Right atrium auricular region (tissue), 2 donors: ENCODE results near the gene SGCA. TPM values are rescaled to one million over a fixed set of nuclear protein-coding genes. Genes with fewer than 3 reads are reported as not detected.
A peak's percentile ranks its signal among the peaks of the same experiment; 100 is the strongest.

ENCODE experiments used
- DNase-seq: peaks from one replicate; pipeline ENCODE4 v3.0.0-alpha.2; 2019; ENCODE audit warnings: low spot score
- H3K27ac ChIP-seq, 2 donors: fragments of 200-600 bp; sonication (generic); 1 replicate in 1 of 2; 2 replicates in 1 of 2; pipeline ENCODE4 v1.5.1; 2016 to 2019
- H3K27me3 ChIP-seq, 2 donors: fragments of 200-600 bp; sonication (generic); one replicate each; pipeline versions ENCODE4 v1.5.1 to v1.6.0; 2017 to 2019
- H3K36me3 ChIP-seq: fragments of 200-600 bp; sonication (generic); one replicate; pipeline ENCODE4 v1.5.1; 2016
- H3K4me1 ChIP-seq, 2 donors: fragments of 200-600 bp; sonication (generic); one replicate each; pipeline versions ENCODE4 v1.5.1 to v1.6.0; 2017 to 2019
- H3K4me3 ChIP-seq, 2 donors: fragments of 200-600 bp; sonication (generic); 1 replicate in 1 of 2; 2 replicates in 1 of 2; pipeline ENCODE4 v1.5.1; 2017 to 2019; ENCODE audit warnings: mild to moderate bottlenecking in 1 of 2, moderate library complexity in 1 of 2
- H3K9me3 ChIP-seq, 2 donors: fragments of 200-600 bp; sonication (generic); one replicate each; pipeline ENCODE4 v1.5.1; 2019
- total RNA-seq, 2 donors: library from RNA; depleted of rRNA; stranded (reverse); fragments of >200 nt; gene quantifications; one replicate each; pipeline ENCODE4 v1.1.0, GENCODE V29; 2016
- TF ChIP-seq, protein P1 (sequence below), 2 donors: fragments of 200-600 bp; sonication (generic); IDR thresholded peaks; one replicate each; pipeline ENCODE4 v1.5.1; 2019; ENCODE audit warnings: antibody characterized with exemption in 2 of 2

Gene SGCA
- total RNA-seq, 2 donors from 2014 or later = 120 to 207 TPM

DNA sequence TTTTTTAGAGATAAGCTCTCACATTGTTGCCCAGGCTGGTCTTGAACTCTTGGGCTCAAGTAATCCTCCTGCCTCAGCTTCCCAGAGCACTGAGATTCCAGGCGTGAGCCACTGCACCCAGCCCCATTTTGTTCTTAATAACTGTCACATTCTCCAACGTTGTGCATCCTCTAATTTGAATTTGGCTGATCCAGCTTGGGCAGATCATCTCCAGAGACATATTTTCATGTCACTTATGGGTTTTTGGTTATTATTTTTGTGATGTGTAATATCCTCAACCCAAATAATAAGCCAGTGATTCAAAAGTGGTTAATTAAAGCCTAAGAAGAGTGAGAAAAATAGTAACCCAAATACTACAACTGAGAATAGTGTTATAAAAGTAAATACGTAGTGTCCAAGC lies 51.8 kb downstream of the SGCA start:
- TF ChIP-seq, protein P1, sequence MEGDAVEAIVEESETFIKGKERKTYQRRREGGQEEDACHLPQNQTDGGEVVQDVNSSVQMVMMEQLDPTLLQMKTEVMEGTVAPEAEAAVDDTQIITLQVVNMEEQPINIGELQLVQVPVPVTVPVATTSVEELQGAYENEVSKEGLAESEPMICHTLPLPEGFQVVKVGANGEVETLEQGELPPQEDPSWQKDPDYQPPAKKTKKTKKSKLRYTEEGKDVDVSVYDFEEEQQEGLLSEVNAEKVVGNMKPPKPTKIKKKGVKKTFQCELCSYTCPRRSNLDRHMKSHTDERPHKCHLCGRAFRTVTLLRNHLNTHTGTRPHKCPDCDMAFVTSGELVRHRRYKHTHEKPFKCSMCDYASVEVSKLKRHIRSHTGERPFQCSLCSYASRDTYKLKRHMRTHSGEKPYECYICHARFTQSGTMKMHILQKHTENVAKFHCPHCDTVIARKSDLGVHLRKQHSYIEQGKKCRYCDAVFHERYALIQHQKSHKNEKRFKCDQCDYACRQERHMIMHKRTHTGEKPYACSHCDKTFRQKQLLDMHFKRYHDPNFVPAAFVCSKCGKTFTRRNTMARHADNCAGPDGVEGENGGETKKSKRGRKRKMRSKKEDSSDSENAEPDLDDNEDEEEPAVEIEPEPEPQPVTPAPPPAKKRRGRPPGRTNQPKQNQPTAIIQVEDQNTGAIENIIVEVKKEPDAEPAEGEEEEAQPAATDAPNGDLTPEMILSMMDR (IDR thresholded peaks at IDR 0.05) = no peak
- no peak overlapping the region for H3K4me3 ChIP-seq
- H3K9me3 ChIP-seq = no peaks in the 10 kb centered on the region
- H3K27ac ChIP-seq = peak overlapping the region; percentile 3 to 69
- DNase-seq = no peak
- H3K27me3 ChIP-seq = no peaks in the 10 kb centered on the region
- H3K4me1 ChIP-seq = peaks cover 0 to 36% of the 10 kb centered on the region in 2 donors
- H3K36me3 ChIP-seq = no peaks in the 10 kb centered on the region

DNA sequence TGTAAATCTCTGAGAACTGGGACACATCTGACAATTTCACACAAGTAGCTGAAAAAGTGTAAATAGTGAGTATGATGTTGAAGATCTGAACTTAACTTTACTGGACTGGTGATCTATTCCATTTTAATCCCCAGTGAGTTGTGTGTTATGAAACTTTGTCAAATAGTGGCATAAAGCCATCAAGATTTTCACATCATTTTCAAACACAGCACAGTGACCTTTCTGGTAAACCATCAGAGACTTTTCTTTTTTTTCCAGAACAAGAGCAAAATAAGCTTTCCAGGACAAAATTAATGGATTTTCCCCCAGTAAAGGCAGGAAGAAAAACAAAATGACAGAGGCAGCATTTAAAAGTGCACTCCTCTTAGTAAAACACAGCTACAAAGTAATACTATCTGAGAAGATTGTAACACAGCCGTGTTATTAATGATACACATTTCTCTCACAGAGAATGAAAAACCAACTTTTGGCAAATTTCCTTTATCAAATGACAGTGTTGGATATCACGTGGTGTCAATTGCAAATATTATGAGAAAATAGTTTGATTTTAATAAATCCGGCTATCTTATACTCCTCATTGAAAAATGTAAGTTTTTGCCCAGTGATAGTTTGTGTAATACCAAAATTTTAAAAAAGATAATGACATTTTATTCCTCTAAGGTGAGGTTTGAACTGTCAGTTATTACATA lies 52.4 kb downstream of the SGCA start:
- no peak overlapping the region for H3K4me3 ChIP-seq
- peaks cover 0 to 36% of the 10 kb centered on the region in 2 donors for H3K4me1 ChIP-seq
- TF ChIP-seq, protein P1 (IDR thresholded peaks at IDR 0.05) = no peak
- H3K27me3 ChIP-seq = no peaks in the 10 kb centered on the region
- no peaks in the 10 kb centered on the region for H3K36me3 ChIP-seq
- no peaks in the 10 kb centered on the region for H3K9me3 ChIP-seq
- DNase-seq = no peak
- peak overlapping the region; percentile 21 to 69 for H3K27ac ChIP-seq

DNA sequence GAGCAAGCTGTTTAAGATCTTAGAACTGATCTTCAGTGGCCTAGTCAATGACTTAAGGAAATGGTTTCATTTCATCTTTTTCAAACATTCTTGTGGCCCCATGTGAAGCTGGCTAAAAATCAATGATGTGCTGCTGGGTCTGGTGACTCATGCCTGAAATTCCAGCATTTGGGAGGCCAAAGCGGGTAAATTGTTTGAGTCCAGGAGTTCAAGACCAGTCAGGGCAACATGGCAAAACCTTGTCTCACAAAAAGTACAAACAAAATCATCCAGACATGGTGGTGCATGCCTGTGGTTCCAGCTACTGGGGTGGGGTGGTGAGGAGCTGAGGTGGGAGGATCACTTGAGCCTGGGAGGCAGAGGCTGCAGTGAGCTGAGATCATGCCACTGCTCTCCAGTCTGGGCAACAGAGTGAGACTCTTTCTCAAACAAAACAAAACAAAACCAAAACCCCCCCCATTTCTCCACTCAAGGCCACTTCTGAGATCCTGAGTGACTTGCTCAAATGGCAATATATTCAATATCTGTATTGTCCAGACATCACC lies 53.0 kb downstream of the SGCA start:
- H3K36me3 ChIP-seq = no peaks in the 10 kb centered on the region
- H3K27me3 ChIP-seq = no peaks in the 10 kb centered on the region
- H3K27ac ChIP-seq = peak overlapping the region; percentile 21 to 69
- no peaks in the 10 kb centered on the region for H3K9me3 ChIP-seq
- peak; percentile 63 for DNase-seq
- TF ChIP-seq, protein P1 (IDR thresholded peaks at IDR 0.05) = no peak
- H3K4me1 ChIP-seq = peaks cover 0 to 36% of the 10 kb centered on the region in 2 donors
- H3K4me3 ChIP-seq = no peak overlapping the region

DNA sequence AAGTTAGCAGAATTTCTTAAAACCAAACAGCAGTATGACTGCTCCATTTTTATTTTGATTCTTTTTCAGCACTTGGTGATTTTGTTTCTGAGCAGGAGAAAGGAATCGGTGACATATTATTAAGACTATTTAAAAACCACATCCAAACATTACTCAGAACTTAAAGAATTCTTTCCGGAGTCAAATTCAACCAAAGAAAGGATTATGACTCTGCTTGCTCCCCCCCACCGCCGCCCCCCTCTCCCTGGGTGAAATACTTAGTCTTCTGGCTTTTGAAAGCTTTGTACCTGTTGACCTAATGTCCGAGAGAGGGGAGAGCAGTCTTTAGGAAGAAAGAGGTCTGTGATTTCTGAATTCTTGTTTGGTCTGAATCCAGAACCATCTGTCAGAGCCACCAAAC lies 53.5 kb downstream of the SGCA start:
- Histone ChIP-seq H3K27me3 (no peaks in the 10 kb centered on the region), H3K9me3 (no peaks in the 10 kb centered on the region), H3K27ac (peak overlapping the region; percentile 21 to 69), H3K4me3 (no peak overlapping the region), H3K4me1 (peaks cover 0 to 33% of the 10 kb centered on the region in 2 donors), H3K36me3 (no peaks in the 10 kb centered on the region)
- DNase-seq = no peak
- TF ChIP-seq, protein P1 (IDR thresholded peaks at IDR 0.05) = no peak

DNA sequence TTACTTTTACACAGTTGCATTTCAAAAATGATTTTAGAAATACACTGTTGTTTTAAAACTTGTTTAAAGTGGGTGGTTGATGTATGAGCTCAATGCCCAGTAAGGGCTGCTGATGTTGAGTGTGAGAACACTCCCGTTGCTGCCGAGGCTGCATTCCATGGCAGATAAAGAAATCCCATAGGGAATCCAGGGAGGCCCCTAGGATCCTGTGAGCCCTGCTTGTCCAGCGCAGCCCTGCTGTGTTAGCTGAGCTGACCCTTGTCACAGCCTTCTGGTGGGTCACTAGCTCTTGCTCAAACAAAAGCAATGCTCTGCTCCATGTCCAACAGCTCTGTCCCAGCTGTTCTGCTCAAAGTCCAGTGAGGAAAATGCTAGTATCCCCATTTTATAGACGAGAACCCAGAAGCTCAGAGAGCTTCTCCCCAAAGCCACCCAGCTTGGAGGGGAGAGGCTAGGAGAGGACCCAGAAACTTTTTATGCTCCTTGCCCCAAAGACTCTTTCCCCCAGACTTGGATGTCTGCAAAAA lies 54.2 kb downstream of the SGCA start:
- peaks cover 0 to 29% of the 10 kb centered on the region in 2 donors for H3K4me1 ChIP-seq
- H3K9me3 ChIP-seq = no peaks in the 10 kb centered on the region
- H3K4me3 ChIP-seq = no peak overlapping the region
- no peaks in the 10 kb centered on the region for H3K36me3 ChIP-seq
- peak overlapping the region; percentile 31 to 69 for H3K27ac ChIP-seq
- no peak for DNase-seq
- TF ChIP-seq, protein P1 (IDR thresholded peaks at IDR 0.05) = no peak
- H3K27me3 ChIP-seq = no peaks in the 10 kb centered on the region
